HCT116 (cell line): Measurements from ENCODE around the gene XPC. TPM values are rescaled to one million over a fixed set of nuclear protein-coding genes. Genes with fewer than 3 reads are reported as not detected.

Experiments used
- ATAC-seq: fragments of 200-7000 bp; cut with Tn5 transposase; 2 replicates; pipeline ENCODE4 v1.9.1; 2020; ENCODE audit warnings: mild to moderate bottlenecking, moderate library complexity
- BruUV-seq: library from RNA; stranded (reverse); fragments of 400-500 nt; replicated peaks from 2 replicates; lab custom pipeline; 2021; lab: Mats Ljungman, UMichigan
- CTCF ChIA-PET: fragments of 300-600 bp; sonication (Branson Sonifier 250); formaldehyde crosslinking; loops from one replicate; lab custom pipeline; 2021; ENCODE audit warnings: antibody characterized with exemption; lab: Charles Lee
- POLR2A ChIA-PET: fragments of 300-600, 350-600 bp; sonication (Branson Sonifier 250); formaldehyde crosslinking; loops from one replicate; lab custom pipeline; 2021; ENCODE audit warnings: antibody characterized with exemption; lab: Charles Lee
- RAD21 ChIA-PET, 2 experiments: fragments of 300-600 bp; sonication (Branson Sonifier 250); formaldehyde crosslinking; loops; one replicate each; lab custom pipeline; 2023; ENCODE audit warnings: low total read pairs in 2 of 2; ENCODE audit not compliant: uncharacterized antibody in 2 of 2, unreplicated experiment in 2 of 2, low non-redundant PET in 1 of 2; lab: Charles Lee
- DNase-seq: peaks from one replicate; pipeline ENCODE4 v3.0.0-alpha.2; 2010; ENCODE audit warnings: low read depth, low spot score
- H2AFZ ChIP-seq: fragments of 200-600 bp; shearing (Covaris generic), sonication (generic); 2 replicates; pipeline ENCODE4 v1.6.1; 2017; ENCODE audit warnings: low read depth, mixed run types, mixed read lengths, antibody characterized with exemption, low read length; ENCODE audit not compliant: poor library complexity, severe bottlenecking
- H3K27ac ChIP-seq: 2 replicates; pipeline ENCODE4 v1.5.1; 2012; ENCODE audit warnings: low read depth, low read length
- H3K27me3 ChIP-seq: fragments of 200-600 bp; sonication (generic); 2 replicates; pipeline ENCODE4 v1.6.1; 2016; ENCODE audit warnings: mixed run types, low read length, mixed read lengths; ENCODE audit not compliant: insufficient read depth
- H3K36me3 ChIP-seq, 2 experiments: fragments of 200-500 bp in 1 of 2; fragments of 200-600 bp in 1 of 2; sonication (Bioruptor generic) in 1 of 2; sonication (generic) in 1 of 2; 2 replicates each; pipeline versions ENCODE4 v1.5.1 to v1.6.1; 2014 to 2016; ENCODE audit warnings: low read length in 2 of 2, inconsistent platforms in 1 of 2, mixed read lengths in 1 of 2, mixed run types in 1 of 2; ENCODE audit not compliant: insufficient read depth in 2 of 2, control insufficient read depth in 1 of 2
- H3K4me1 ChIP-seq, 2 experiments: fragments of 200-600 bp in 1 of 2; sonication (generic) in 1 of 2; 2 replicates each; pipeline versions ENCODE4 v1.5.1 to v1.6.1; 2012 to 2017; ENCODE audit warnings: low read length in 2 of 2, inconsistent platforms in 1 of 2, mild to moderate bottlenecking in 1 of 2, mixed read lengths in 1 of 2, mixed run types in 1 of 2, moderate library complexity in 1 of 2; ENCODE audit not compliant: insufficient read depth in 2 of 2, control insufficient read depth in 1 of 2
- H3K4me2 ChIP-seq: fragments of 200-600 bp; sonication (generic); 2 replicates; pipeline ENCODE4 v1.6.1; 2017; ENCODE audit warnings: mixed run types, low read length, mixed read lengths
- H3K4me3 ChIP-seq, 2 experiments: fragments of 200-600 bp in 1 of 2; sonication (generic) in 1 of 2; replicated peaks in 1 of 2; 2 replicates each; pipeline ENCODE4 v1.5.1; 2011 to 2016; ENCODE audit warnings: low read length in 2 of 2, control low read depth in 1 of 2, low read depth in 1 of 2, mild to moderate bottlenecking in 1 of 2, mixed read lengths in 1 of 2, mixed run types in 1 of 2
- H3K79me2 ChIP-seq: fragments of 200-600 bp; sonication (generic); 2 replicates; pipeline ENCODE4 v1.6.1; 2017; ENCODE audit warnings: mild to moderate bottlenecking, mixed run types, low read length, moderate library complexity, mixed read lengths; ENCODE audit not compliant: insufficient read depth
- H3K9ac ChIP-seq: fragments of 200-600 bp; sonication (generic); 2 replicates; pipeline ENCODE4 v1.6.1; 2016; ENCODE audit warnings: low read length, mixed read lengths
- H3K9me2 ChIP-seq: fragments of 200-600 bp; sonication (generic), shearing (Covaris generic); 2 replicates; pipeline ENCODE4 v1.6.1; 2017; ENCODE audit warnings: mixed run types, mild to moderate bottlenecking, moderate library complexity; ENCODE audit not compliant: insufficient read depth
- H3K9me3 ChIP-seq, 2 experiments: fragments of 200-500 bp in 1 of 2; fragments of 200-600 bp in 1 of 2; sonication (Bioruptor generic) in 1 of 2; sonication (generic) in 1 of 2; 2 replicates each; pipeline ENCODE4 v1.6.1; 2014 to 2017; ENCODE audit warnings: low read length in 2 of 2, mixed read lengths in 2 of 2, inconsistent platforms in 1 of 2, low read depth in 1 of 2, mild to moderate bottlenecking in 1 of 2, mixed run types in 1 of 2, moderate library complexity in 1 of 2; ENCODE audit not compliant: control insufficient read depth in 1 of 2, insufficient read depth in 1 of 2
- H4K20me1 ChIP-seq: fragments of 200-600 bp; sonication (generic), shearing (Covaris generic); 2 replicates; pipeline ENCODE4 v1.6.1; 2017; ENCODE audit warnings: mixed run types, mild to moderate bottlenecking, moderate library complexity; ENCODE audit not compliant: insufficient read depth
- CBX3 ChIP-seq: IDR thresholded peaks from 2 replicates; pipeline ENCODE4 v1.6.1; 2012; ENCODE audit warnings: low read depth
- EZH2phosphoT487 ChIP-seq: fragments of 200-600 bp; IDR thresholded peaks from 2 replicates; pipeline ENCODE4 v1.6.1; 2018; ENCODE audit warnings: antibody characterized with exemption, borderline replicate concordance
- JUND ChIP-seq: IDR thresholded peaks from 2 replicates; pipeline ENCODE4 v1.6.1; 2012
- POLR2A ChIP-seq: IDR thresholded peaks from 2 replicates; pipeline ENCODE4 v1.7.0; 2011; ENCODE audit warnings: borderline replicate concordance; ENCODE audit not compliant: insufficient read depth, insufficient read length; ENCODE audit errors: extremely low read depth
- SRF ChIP-seq: IDR thresholded peaks from 2 replicates; pipeline ENCODE4 v1.6.1; 2012; ENCODE audit warnings: low read depth
- TCF7L2 ChIP-seq: IDR thresholded peaks from 2 replicates; pipeline ENCODE4 v1.7.0; 2011; ENCODE audit warnings: borderline replicate concordance, inconsistent platforms; ENCODE audit not compliant: insufficient read depth, insufficient read length; ENCODE audit errors: extremely low read depth
- ZFX ChIP-seq: fragments of 450-650 bp; IDR thresholded peaks from 2 replicates; pipeline ENCODE4 v1.6.1; 2017
- ZNF274 ChIP-seq: fragments of 200-500 bp; sonication (Bioruptor generic); IDR thresholded peaks from 2 replicates; pipeline ENCODE4 v1.6.1; 2014; ENCODE audit warnings: mild to moderate bottlenecking, low read depth, low read length, inconsistent platforms
- intact Hi-C: fragments of 100-400 bp; cut with micrococcal nuclease; formaldehyde crosslinking; loops from 2 replicates; pipeline ENCODE4 v1.10.0; 2022
- total RNA-seq: library from RNA; stranded (reverse); gene quantifications from one replicate; pipeline ENCODE4 v1.2.1, GENCODE V29; 2021; ENCODE audit not compliant: unreplicated experiment
- TF ChIP-seq, protein P1 (sequence below): IDR thresholded peaks from 2 replicates; pipeline ENCODE4 v1.6.1; 2012; ENCODE audit warnings: low read depth
- TF ChIP-seq, protein P2 (sequence below): IDR thresholded peaks from 2 replicates; pipeline ENCODE4 v1.6.1; 2012

Gene XPC
- total RNA-seq, 1 experiment from 2014 or later, result 29.5 TPM

- ATAC-seq (no peak), DNase-seq (no peak)
- Histone ChIP-seq H3K27me3 (no peaks in the 10 kb centered on the region), H3K9me3 (0 out of 4 replicates have a peak, but pooled peaks cover 0 to 6% of the 10 kb centered on the region in 2 experiments), H3K4me2 (no peak overlapping the region), H4K20me1 (no peaks in the 10 kb centered on the region), H3K79me2 (no peaks in the 10 kb centered on the region), H3K4me1 (no peaks in the 10 kb centered on the region), H3K27ac (no peak overlapping the region), H3K4me3 (no peak overlapping the region), H3K9ac (no peak overlapping the region), H2AFZ (no peak overlapping the region), H3K9me2 (no peaks in the 10 kb centered on the region), H3K36me3 (peaks cover 32 to 45% of the 10 kb centered on the region in 2 experiments; a peak in 3 of 4 replicates)
- TF ChIP-seq JUND (no peak), CBX3 (no peak), POLR2A (no peak), SRF (no peak), ZNF274 (no peak), ZFX (no peak), TCF7L2 (no peak), EZH2phosphoT487 (no peak)
- TF ChIP-seq, protein P1, sequence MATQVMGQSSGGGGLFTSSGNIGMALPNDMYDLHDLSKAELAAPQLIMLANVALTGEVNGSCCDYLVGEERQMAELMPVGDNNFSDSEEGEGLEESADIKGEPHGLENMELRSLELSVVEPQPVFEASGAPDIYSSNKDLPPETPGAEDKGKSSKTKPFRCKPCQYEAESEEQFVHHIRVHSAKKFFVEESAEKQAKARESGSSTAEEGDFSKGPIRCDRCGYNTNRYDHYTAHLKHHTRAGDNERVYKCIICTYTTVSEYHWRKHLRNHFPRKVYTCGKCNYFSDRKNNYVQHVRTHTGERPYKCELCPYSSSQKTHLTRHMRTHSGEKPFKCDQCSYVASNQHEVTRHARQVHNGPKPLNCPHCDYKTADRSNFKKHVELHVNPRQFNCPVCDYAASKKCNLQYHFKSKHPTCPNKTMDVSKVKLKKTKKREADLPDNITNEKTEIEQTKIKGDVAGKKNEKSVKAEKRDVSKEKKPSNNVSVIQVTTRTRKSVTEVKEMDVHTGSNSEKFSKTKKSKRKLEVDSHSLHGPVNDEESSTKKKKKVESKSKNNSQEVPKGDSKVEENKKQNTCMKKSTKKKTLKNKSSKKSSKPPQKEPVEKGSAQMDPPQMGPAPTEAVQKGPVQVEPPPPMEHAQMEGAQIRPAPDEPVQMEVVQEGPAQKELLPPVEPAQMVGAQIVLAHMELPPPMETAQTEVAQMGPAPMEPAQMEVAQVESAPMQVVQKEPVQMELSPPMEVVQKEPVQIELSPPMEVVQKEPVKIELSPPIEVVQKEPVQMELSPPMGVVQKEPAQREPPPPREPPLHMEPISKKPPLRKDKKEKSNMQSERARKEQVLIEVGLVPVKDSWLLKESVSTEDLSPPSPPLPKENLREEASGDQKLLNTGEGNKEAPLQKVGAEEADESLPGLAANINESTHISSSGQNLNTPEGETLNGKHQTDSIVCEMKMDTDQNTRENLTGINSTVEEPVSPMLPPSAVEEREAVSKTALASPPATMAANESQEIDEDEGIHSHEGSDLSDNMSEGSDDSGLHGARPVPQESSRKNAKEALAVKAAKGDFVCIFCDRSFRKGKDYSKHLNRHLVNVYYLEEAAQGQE, result no peak
- TF ChIP-seq, protein P2, sequence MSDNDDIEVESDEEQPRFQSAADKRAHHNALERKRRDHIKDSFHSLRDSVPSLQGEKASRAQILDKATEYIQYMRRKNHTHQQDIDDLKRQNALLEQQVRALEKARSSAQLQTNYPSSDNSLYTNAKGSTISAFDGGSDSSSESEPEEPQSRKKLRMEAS, result no peak
- no TSS peak for BruUV-seq
- intact Hi-C loops, result no loop called here
- CTCF ChIA-PET, result no interaction called here
- RAD21 ChIA-PET, result no interaction called here
- POLR2A ChIA-PET, result no interaction called here
Measured at GRCh38 chr3:14156201-14156600, 22.2 kb downstream of the XPC start.
